SK-N-MC (cell line): ENCODE measurements around the gene OR51I1.

Experiments
- EZH2 ChIP-seq: fragments of 200-600 bp; sonication (generic); IDR thresholded peaks from one replicate; pipeline ENCODE4 v1.6.1; 2017; ENCODE audit warnings: antibody characterized with exemption
- POLR2AphosphoS5 ChIP-seq: IDR thresholded peaks from 2 replicates; pipeline ENCODE4 v1.6.1; 2012; ENCODE audit warnings: mild to moderate bottlenecking, low read depth, low read length, borderline replicate concordance

GRCh38 chr11:5394091-5394490, 47.2 kb downstream of the OR51I1 start:
- no peak for TF ChIP-seq POLR2AphosphoS5
- TF ChIP-seq EZH2, result no peak
